ENCODE results near the gene TMEM170B.
A peak's percentile ranks its signal among the peaks of the same experiment; 100 is the strongest.

TMEM170B gene

GRCh38 chr6:11537229-11538051, at the start of gene TMEM170B:
Gene TMEM170B, plus strand, starts transcription at chr6:11537749. Its CDS starts 529 bp downstream, at chr6:11538278.
- peak; percentile 93 to 94 for DNase-seq

GRCh38 chr6:11490996-11491395, 46.6 kb upstream of the TMEM170B start:
- DNase-seq = no peak

- no peak for DNase-seq
Measured at GRCh38 chr6:11491596-11492463, 45.7 kb upstream of the TMEM170B start.

- DNase-seq = no peak
Measured at GRCh38 chr6:11492464-11493290, 44.9 kb upstream of the TMEM170B start.

- DNase-seq = no peak
Measured at GRCh38 chr6:11493974-11494373, 43.6 kb upstream of the TMEM170B start.

- DNase-seq = no peak
Measured at GRCh38 chr6:11494786-11495564, 42.6 kb upstream of the TMEM170B start.

- no peak for DNase-seq
Measured at GRCh38 chr6:11495565-11496145, 41.9 kb upstream of the TMEM170B start.

GRCh38 chr6:11496152-11497060, 41.1 kb upstream of the TMEM170B start:
- peak; percentile 49 to 55 for DNase-seq

- DNase-seq = no peak
Measured at GRCh38 chr6:11497107-11497506, 40.4 kb upstream of the TMEM170B start.

- DNase-seq = no peak
Measured at GRCh38 chr6:11497881-11498280, 39.7 kb upstream of the TMEM170B start.

GRCh38 chr6:11500008-11500407, 37.5 kb upstream of the TMEM170B start:
- no peak for DNase-seq

- no peak for DNase-seq
Measured at GRCh38 chr6:11509471-11509870, 28.1 kb upstream of the TMEM170B start.

GRCh38 chr6:11514672-11515071, 22.9 kb upstream of the TMEM170B start:
- DNase-seq = no peak

GRCh38 chr6:11515763-11516162, 21.8 kb upstream of the TMEM170B start:
- DNase-seq = no peak

GRCh38 chr6:11522812-11523605, 14.5 kb upstream of the TMEM170B start:
- DNase-seq = no peak

GRCh38 chr6:11525468-11526155, 11.9 kb upstream of the TMEM170B start:
- no peak for DNase-seq

- DNase-seq = no peak
Measured at GRCh38 chr6:11526156-11526505, 11.4 kb upstream of the TMEM170B start.

GRCh38 chr6:11527274-11527870, 10.2 kb upstream of the TMEM170B start:
- no peak for DNase-seq

GRCh38 chr6:11528996-11529395, 8.6 kb upstream of the TMEM170B start:
- DNase-seq = no peak
